ENCODE results near the gene PTPRU. TPM values are rescaled to one million over a fixed set of nuclear protein-coding genes. Genes with fewer than 3 reads are reported as not detected.

PTPRU gene
- polyA plus RNA-seq, 2 of the 4 experiments (the other 2 are of a cell fraction) = 5.7 to 6.1 TPM

DNA sequence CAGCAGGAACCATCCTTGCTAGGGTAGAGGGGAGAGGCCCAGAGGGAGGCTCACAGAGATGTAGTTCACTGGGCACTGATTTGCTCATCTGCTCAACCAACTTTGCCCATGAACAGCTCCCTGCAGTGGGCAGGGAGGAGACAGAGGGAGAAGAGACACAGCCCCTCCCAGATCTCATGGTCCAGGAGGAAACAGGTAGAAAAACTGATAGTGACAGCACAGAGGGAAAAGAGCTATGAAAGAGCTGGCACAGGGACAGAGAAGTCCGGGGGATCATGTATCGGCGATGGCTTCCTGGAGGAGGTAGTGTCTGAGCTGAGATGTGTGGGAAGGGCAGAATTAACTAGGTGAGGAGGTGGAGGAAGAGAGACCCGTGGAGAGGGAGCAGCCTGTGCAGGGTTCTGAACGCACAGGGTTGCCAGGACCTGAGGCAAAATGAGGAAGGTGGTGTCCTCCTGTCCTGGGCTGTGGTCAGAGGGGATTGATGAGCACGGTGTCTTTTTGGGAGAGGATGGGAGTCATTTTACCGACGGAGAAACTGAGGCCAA, 85.9 kb downstream of the PTPRU start (continued):
- no peak for TF ChIP-seq PBX3 (IDR thresholded peaks at IDR 0.05)
- no peak for TF ChIP-seq HOXA7 (CRISPR knock-in tag; IDR thresholded peaks at IDR 0.05)
- TF ChIP-seq EHMT2 (IDR thresholded peaks at IDR 0.05; ENCODE audit: low read depth) = no peak
- TF ChIP-seq RNF2 (IDR thresholded peaks at IDR 0.05; ENCODE audit: borderline replicate concordance, low read depth) = no peak

GRCh38 chr1:29322861-29323585, 86.7 kb downstream of the PTPRU start:
- 88% methylated on average over 10 of the region's 12 CpGs for WGBS (ENCODE audit: missing lambda C conversion rate)

GRCh38 chr1:29323636-29324035, 87.3 kb downstream of the PTPRU start:
- Histone ChIP-seq H3K4me3 (no peak overlapping the region), H3K4me1 (no peaks in the 10 kb centered on the region), H3K27ac (no peak overlapping the region), H3K4me2 (no peak overlapping the region), H3K9me3 (no peaks in the 10 kb centered on the region)
- FAIRE-seq = no peak
- 95% methylated on average over 4 of the region's 8 CpGs for WGBS (ENCODE audit: missing lambda C conversion rate)
- ChIA-PET CTCF (interaction anchor here (2.0 kb wide), 1 partner anchor 18 kb away, joined by 7 read pairs; no protein-coding TSS in a partner anchor), POLR2A (no interaction called here)
- TF ChIP-seq TP53 (CRISPR knock-in tag; IDR thresholded peaks at IDR 0.05) (no peak), HDAC2 (IDR thresholded peaks at IDR 0.05) (no peak), ELK1 (IDR thresholded peaks at IDR 0.05; ENCODE audit: low read depth, low read length) (no peak), CHD2 (IDR thresholded peaks at IDR 0.05; ENCODE audit: low read length, partially characterized antibody) (no peak), RFX5 (IDR thresholded peaks at IDR 0.05) (no peak), GATA3 (IDR thresholded peaks at IDR 0.05; ENCODE audit: borderline replicate concordance) (no peak), KDM1A (IDR thresholded peaks at IDR 0.05; ENCODE audit: low read depth) (no peak), MAX (IDR thresholded peaks at IDR 0.05) (no peak), NPAS2 (CRISPR knock-in tag; IDR thresholded peaks at IDR 0.05; ENCODE audit: borderline replicate concordance) (no peak), EHMT2 (IDR thresholded peaks at IDR 0.05; ENCODE audit: low read depth) (no peak), POLR2AphosphoS2 (conservative IDR thresholded peaks at IDR 0.05; ENCODE audit: low read length) (no peak), SMC3 (IDR thresholded peaks at IDR 0.05) (no peak)
- no peak for DNase-seq (ENCODE audit: low read depth in 1 of 2, low spot score in 1 of 2)
- ATAC-seq = 0 out of 6 replicates have a peak, but pooled peaks of 1 of the 2 experiments have one; percentile 39

More at GRCh38 chr1:29322861-29323585, 86.7 kb downstream of the PTPRU start:
- POLR2A ChIA-PET = no interaction called here
- FAIRE-seq (no peak), ATAC-seq (no peak), DNase-seq (ENCODE audit: low read depth in 1 of 2, low spot score in 1 of 2) (no peak)
- CTCF ChIA-PET = interaction anchor here (2.0 kb wide), 1 partner anchor 18 kb away, joined by 7 read pairs; no protein-coding TSS in a partner anchor
- H3K4me2 ChIP-seq = no peak overlapping the region
- no peak overlapping the region for H3K27ac ChIP-seq
- H3K9me3 ChIP-seq = no peaks in the 10 kb centered on the region
- no peaks in the 10 kb centered on the region for H3K4me1 ChIP-seq
- TF ChIP-seq ZSCAN20 (CRISPR knock-in tag; IDR thresholded peaks at IDR 0.05) = no peak
- TF ChIP-seq, protein P1, sequence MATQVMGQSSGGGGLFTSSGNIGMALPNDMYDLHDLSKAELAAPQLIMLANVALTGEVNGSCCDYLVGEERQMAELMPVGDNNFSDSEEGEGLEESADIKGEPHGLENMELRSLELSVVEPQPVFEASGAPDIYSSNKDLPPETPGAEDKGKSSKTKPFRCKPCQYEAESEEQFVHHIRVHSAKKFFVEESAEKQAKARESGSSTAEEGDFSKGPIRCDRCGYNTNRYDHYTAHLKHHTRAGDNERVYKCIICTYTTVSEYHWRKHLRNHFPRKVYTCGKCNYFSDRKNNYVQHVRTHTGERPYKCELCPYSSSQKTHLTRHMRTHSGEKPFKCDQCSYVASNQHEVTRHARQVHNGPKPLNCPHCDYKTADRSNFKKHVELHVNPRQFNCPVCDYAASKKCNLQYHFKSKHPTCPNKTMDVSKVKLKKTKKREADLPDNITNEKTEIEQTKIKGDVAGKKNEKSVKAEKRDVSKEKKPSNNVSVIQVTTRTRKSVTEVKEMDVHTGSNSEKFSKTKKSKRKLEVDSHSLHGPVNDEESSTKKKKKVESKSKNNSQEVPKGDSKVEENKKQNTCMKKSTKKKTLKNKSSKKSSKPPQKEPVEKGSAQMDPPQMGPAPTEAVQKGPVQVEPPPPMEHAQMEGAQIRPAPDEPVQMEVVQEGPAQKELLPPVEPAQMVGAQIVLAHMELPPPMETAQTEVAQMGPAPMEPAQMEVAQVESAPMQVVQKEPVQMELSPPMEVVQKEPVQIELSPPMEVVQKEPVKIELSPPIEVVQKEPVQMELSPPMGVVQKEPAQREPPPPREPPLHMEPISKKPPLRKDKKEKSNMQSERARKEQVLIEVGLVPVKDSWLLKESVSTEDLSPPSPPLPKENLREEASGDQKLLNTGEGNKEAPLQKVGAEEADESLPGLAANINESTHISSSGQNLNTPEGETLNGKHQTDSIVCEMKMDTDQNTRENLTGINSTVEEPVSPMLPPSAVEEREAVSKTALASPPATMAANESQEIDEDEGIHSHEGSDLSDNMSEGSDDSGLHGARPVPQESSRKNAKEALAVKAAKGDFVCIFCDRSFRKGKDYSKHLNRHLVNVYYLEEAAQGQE (IDR thresholded peaks at IDR 0.05) = no peak
- TF ChIP-seq RAD21 (conservative IDR thresholded peaks at IDR 0.05 in 1 of 2, IDR thresholded peaks at IDR 0.05 in 1 of 2) = no peak
- no peak for TF ChIP-seq ZNF302 (CRISPR knock-in tag; IDR thresholded peaks at IDR 0.05)
- H3K4me3 ChIP-seq = no peak overlapping the region
